HCT116 (cell line): ENCODE results near the gene CERKL. TPM values are rescaled to one million over a fixed set of nuclear protein-coding genes. Genes with fewer than 3 reads are reported as not detected.

Experiments
- ATAC-seq: fragments of 200-7000 bp; cut with Tn5 transposase; 2 replicates; pipeline ENCODE4 v1.9.1; 2020; ENCODE audit warnings: mild to moderate bottlenecking, moderate library complexity
- BruUV-seq: library from RNA; stranded (reverse); fragments of 400-500 nt; replicated peaks from 2 replicates; lab custom pipeline; 2021; lab: Mats Ljungman, UMichigan
- CTCF ChIA-PET: fragments of 300-600 bp; sonication (Branson Sonifier 250); formaldehyde crosslinking; loops from one replicate; lab custom pipeline; 2021; ENCODE audit warnings: antibody characterized with exemption; lab: Charles Lee
- POLR2A ChIA-PET: fragments of 300-600, 350-600 bp; sonication (Branson Sonifier 250); formaldehyde crosslinking; loops from one replicate; lab custom pipeline; 2021; ENCODE audit warnings: antibody characterized with exemption; lab: Charles Lee
- RAD21 ChIA-PET, 2 experiments: fragments of 300-600 bp; sonication (Branson Sonifier 250); formaldehyde crosslinking; loops; one replicate each; lab custom pipeline; 2023; ENCODE audit warnings: low total read pairs in 2 of 2; ENCODE audit not compliant: uncharacterized antibody in 2 of 2, unreplicated experiment in 2 of 2, low non-redundant PET in 1 of 2; lab: Charles Lee
- DNase-seq: peaks from one replicate; pipeline ENCODE4 v3.0.0-alpha.2; 2010; ENCODE audit warnings: low read depth, low spot score
- H2AFZ ChIP-seq: fragments of 200-600 bp; shearing (Covaris generic), sonication (generic); 2 replicates; pipeline ENCODE4 v1.6.1; 2017; ENCODE audit warnings: low read depth, mixed run types, mixed read lengths, antibody characterized with exemption, low read length; ENCODE audit not compliant: poor library complexity, severe bottlenecking
- H3K27ac ChIP-seq: 2 replicates; pipeline ENCODE4 v1.5.1; 2012; ENCODE audit warnings: low read depth, low read length
- H3K27me3 ChIP-seq: fragments of 200-600 bp; sonication (generic); 2 replicates; pipeline ENCODE4 v1.6.1; 2016; ENCODE audit warnings: mixed run types, low read length, mixed read lengths; ENCODE audit not compliant: insufficient read depth
- H3K36me3 ChIP-seq, 2 experiments: fragments of 200-500 bp in 1 of 2; fragments of 200-600 bp in 1 of 2; sonication (Bioruptor generic) in 1 of 2; sonication (generic) in 1 of 2; 2 replicates each; pipeline versions ENCODE4 v1.5.1 to v1.6.1; 2014 to 2016; ENCODE audit warnings: low read length in 2 of 2, inconsistent platforms in 1 of 2, mixed read lengths in 1 of 2, mixed run types in 1 of 2; ENCODE audit not compliant: insufficient read depth in 2 of 2, control insufficient read depth in 1 of 2
- H3K4me1 ChIP-seq, 2 experiments: fragments of 200-600 bp in 1 of 2; sonication (generic) in 1 of 2; 2 replicates each; pipeline versions ENCODE4 v1.5.1 to v1.6.1; 2012 to 2017; ENCODE audit warnings: low read length in 2 of 2, inconsistent platforms in 1 of 2, mild to moderate bottlenecking in 1 of 2, mixed read lengths in 1 of 2, mixed run types in 1 of 2, moderate library complexity in 1 of 2; ENCODE audit not compliant: insufficient read depth in 2 of 2, control insufficient read depth in 1 of 2
- H3K4me2 ChIP-seq: fragments of 200-600 bp; sonication (generic); 2 replicates; pipeline ENCODE4 v1.6.1; 2017; ENCODE audit warnings: mixed run types, low read length, mixed read lengths
- H3K4me3 ChIP-seq, 2 experiments: fragments of 200-600 bp in 1 of 2; sonication (generic) in 1 of 2; replicated peaks in 1 of 2; 2 replicates each; pipeline ENCODE4 v1.5.1; 2011 to 2016; ENCODE audit warnings: low read length in 2 of 2, control low read depth in 1 of 2, low read depth in 1 of 2, mild to moderate bottlenecking in 1 of 2, mixed read lengths in 1 of 2, mixed run types in 1 of 2
- H3K79me2 ChIP-seq: fragments of 200-600 bp; sonication (generic); 2 replicates; pipeline ENCODE4 v1.6.1; 2017; ENCODE audit warnings: mild to moderate bottlenecking, mixed run types, low read length, moderate library complexity, mixed read lengths; ENCODE audit not compliant: insufficient read depth
- H3K9ac ChIP-seq: fragments of 200-600 bp; sonication (generic); 2 replicates; pipeline ENCODE4 v1.6.1; 2016; ENCODE audit warnings: low read length, mixed read lengths
- H3K9me2 ChIP-seq: fragments of 200-600 bp; sonication (generic), shearing (Covaris generic); 2 replicates; pipeline ENCODE4 v1.6.1; 2017; ENCODE audit warnings: mixed run types, mild to moderate bottlenecking, moderate library complexity; ENCODE audit not compliant: insufficient read depth
- H3K9me3 ChIP-seq, 2 experiments: fragments of 200-500 bp in 1 of 2; fragments of 200-600 bp in 1 of 2; sonication (Bioruptor generic) in 1 of 2; sonication (generic) in 1 of 2; 2 replicates each; pipeline ENCODE4 v1.6.1; 2014 to 2017; ENCODE audit warnings: low read length in 2 of 2, mixed read lengths in 2 of 2, inconsistent platforms in 1 of 2, low read depth in 1 of 2, mild to moderate bottlenecking in 1 of 2, mixed run types in 1 of 2, moderate library complexity in 1 of 2; ENCODE audit not compliant: control insufficient read depth in 1 of 2, insufficient read depth in 1 of 2
- H4K20me1 ChIP-seq: fragments of 200-600 bp; sonication (generic), shearing (Covaris generic); 2 replicates; pipeline ENCODE4 v1.6.1; 2017; ENCODE audit warnings: mixed run types, mild to moderate bottlenecking, moderate library complexity; ENCODE audit not compliant: insufficient read depth
- ATF3 ChIP-seq: IDR thresholded peaks from 2 replicates; pipeline ENCODE4 v1.6.1; 2012
- CBX3 ChIP-seq: IDR thresholded peaks from 2 replicates; pipeline ENCODE4 v1.6.1; 2012; ENCODE audit warnings: low read depth
- CEBPB ChIP-seq: IDR thresholded peaks from 2 replicates; pipeline ENCODE4 v1.6.1; 2012; ENCODE audit warnings: low read depth
- EGR1 ChIP-seq: IDR thresholded peaks from 2 replicates; pipeline ENCODE4 v1.6.1; 2012; ENCODE audit warnings: low read depth
- ELF1 ChIP-seq: IDR thresholded peaks from 2 replicates; pipeline ENCODE4 v1.6.1; 2012; ENCODE audit warnings: low read depth, borderline replicate concordance
- EZH2 ChIP-seq: fragments of 200-600 bp; sonication (generic); IDR thresholded peaks from 2 replicates; pipeline ENCODE4 v1.6.1; 2017; ENCODE audit warnings: antibody characterized with exemption, mixed run types
- EZH2phosphoT487 ChIP-seq: fragments of 200-600 bp; IDR thresholded peaks from 2 replicates; pipeline ENCODE4 v1.6.1; 2018; ENCODE audit warnings: antibody characterized with exemption, borderline replicate concordance
- FOSL1 ChIP-seq: IDR thresholded peaks from 2 replicates; pipeline ENCODE4 v1.6.1; 2012; ENCODE audit warnings: low read depth
- JUND ChIP-seq: IDR thresholded peaks from 2 replicates; pipeline ENCODE4 v1.6.1; 2012
- POLR2A ChIP-seq: IDR thresholded peaks from 2 replicates; pipeline ENCODE4 v1.7.0; 2011; ENCODE audit warnings: borderline replicate concordance; ENCODE audit not compliant: insufficient read depth, insufficient read length; ENCODE audit errors: extremely low read depth
- RAD21 ChIP-seq: IDR thresholded peaks from 2 replicates; pipeline ENCODE4 v1.6.1; 2012; ENCODE audit warnings: low read depth, mild to moderate bottlenecking
- REST ChIP-seq: IDR thresholded peaks from 2 replicates; pipeline ENCODE4 v1.6.1; 2012; ENCODE audit warnings: low read depth
- SIN3A ChIP-seq: IDR thresholded peaks from 2 replicates; pipeline ENCODE4 v1.6.1; 2012; ENCODE audit warnings: low read depth
- SRF ChIP-seq: IDR thresholded peaks from 2 replicates; pipeline ENCODE4 v1.6.1; 2012; ENCODE audit warnings: low read depth
- TCF7L2 ChIP-seq: IDR thresholded peaks from 2 replicates; pipeline ENCODE4 v1.7.0; 2011; ENCODE audit warnings: borderline replicate concordance, inconsistent platforms; ENCODE audit not compliant: insufficient read depth, insufficient read length; ENCODE audit errors: extremely low read depth
- YY1 ChIP-seq: IDR thresholded peaks from 2 replicates; pipeline ENCODE4 v1.6.1; 2011; ENCODE audit warnings: low read length, low read depth, moderate library complexity, mild to moderate bottlenecking; ENCODE audit not compliant: insufficient replicate concordance; ENCODE audit errors: extremely low read depth
- ZFX ChIP-seq: fragments of 450-650 bp; IDR thresholded peaks from 2 replicates; pipeline ENCODE4 v1.6.1; 2017
- ZNF274 ChIP-seq: fragments of 200-500 bp; sonication (Bioruptor generic); IDR thresholded peaks from 2 replicates; pipeline ENCODE4 v1.6.1; 2014; ENCODE audit warnings: mild to moderate bottlenecking, low read depth, low read length, inconsistent platforms
- intact Hi-C: fragments of 100-400 bp; cut with micrococcal nuclease; formaldehyde crosslinking; loops from 2 replicates; pipeline ENCODE4 v1.10.0; 2022
- total RNA-seq: library from RNA; stranded (reverse); gene quantifications from one replicate; pipeline ENCODE4 v1.2.1, GENCODE V29; 2021; ENCODE audit not compliant: unreplicated experiment
- TF ChIP-seq, protein P1 (sequence below): IDR thresholded peaks from 2 replicates; pipeline ENCODE4 v1.6.1; 2012
- TF ChIP-seq, protein P2 (sequence below): IDR thresholded peaks from 2 replicates; pipeline ENCODE4 v1.6.1; 2011; ENCODE audit warnings: mild to moderate bottlenecking, low read length, moderate library complexity; ENCODE audit not compliant: insufficient replicate concordance; ENCODE audit errors: extremely low read depth

The CERKL gene
- total RNA-seq, 1 experiment from 2014 or later: 0.66 TPM

- no peak for ATAC-seq
- H4K20me1 ChIP-seq: no peaks in the 10 kb centered on the region
- no peak overlapping the region for H3K4me2 ChIP-seq
- intact Hi-C loops: no loop called here
- H3K27me3 ChIP-seq: peaks cover 14% of the 10 kb centered on the region; the same call in 1 of the 2 replicates
- DNase-seq: no peak
- no peaks in the 10 kb centered on the region for H3K36me3 ChIP-seq
- TF ChIP-seq FOSL1 (no peak), ZNF274 (no peak), ZFX (no peak), JUND (no peak), ELF1 (no peak), YY1 (no peak), RAD21 (no peak), EZH2phosphoT487 (no peak), EZH2 (no peak), POLR2A (no peak), EGR1 (no peak), SIN3A (no peak), CEBPB (no peak), TCF7L2 (no peak), REST (no peak), CBX3 (no peak), ATF3 (no peak), SRF (no peak)
- TF ChIP-seq, protein P1, sequence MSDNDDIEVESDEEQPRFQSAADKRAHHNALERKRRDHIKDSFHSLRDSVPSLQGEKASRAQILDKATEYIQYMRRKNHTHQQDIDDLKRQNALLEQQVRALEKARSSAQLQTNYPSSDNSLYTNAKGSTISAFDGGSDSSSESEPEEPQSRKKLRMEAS: no peak
- TF ChIP-seq, protein P2, sequence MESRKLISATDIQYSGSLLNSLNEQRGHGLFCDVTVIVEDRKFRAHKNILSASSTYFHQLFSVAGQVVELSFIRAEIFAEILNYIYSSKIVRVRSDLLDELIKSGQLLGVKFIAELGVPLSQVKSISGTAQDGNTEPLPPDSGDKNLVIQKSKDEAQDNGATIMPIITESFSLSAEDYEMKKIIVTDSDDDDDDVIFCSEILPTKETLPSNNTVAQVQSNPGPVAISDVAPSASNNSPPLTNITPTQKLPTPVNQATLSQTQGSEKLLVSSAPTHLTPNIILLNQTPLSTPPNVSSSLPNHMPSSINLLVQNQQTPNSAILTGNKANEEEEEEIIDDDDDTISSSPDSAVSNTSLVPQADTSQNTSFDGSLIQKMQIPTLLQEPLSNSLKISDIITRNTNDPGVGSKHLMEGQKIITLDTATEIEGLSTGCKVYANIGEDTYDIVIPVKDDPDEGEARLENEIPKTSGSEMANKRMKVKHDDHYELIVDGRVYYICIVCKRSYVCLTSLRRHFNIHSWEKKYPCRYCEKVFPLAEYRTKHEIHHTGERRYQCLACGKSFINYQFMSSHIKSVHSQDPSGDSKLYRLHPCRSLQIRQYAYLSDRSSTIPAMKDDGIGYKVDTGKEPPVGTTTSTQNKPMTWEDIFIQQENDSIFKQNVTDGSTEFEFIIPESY: no peak
- POLR2A ChIA-PET: no interaction called here
- no peaks in the 10 kb centered on the region for H3K9me2 ChIP-seq
- no peak overlapping the region for H2AFZ ChIP-seq
- H3K27ac ChIP-seq: no peak overlapping the region
- H3K4me1 ChIP-seq: peaks cover 0 to 10% of the 10 kb centered on the region in 2 experiments; a peak in 2 of 4 replicates
- H3K79me2 ChIP-seq: no peaks in the 10 kb centered on the region
- RAD21 ChIA-PET: no interaction called here
- CTCF ChIA-PET: no interaction called here
- no peaks in the 10 kb centered on the region for H3K9me3 ChIP-seq
- BruUV-seq: no TSS peak
- no peak overlapping the region for H3K9ac ChIP-seq
- no peak overlapping the region for H3K4me3 ChIP-seq
Measured at GRCh38 chr2:181682026-181682789, 25.3 kb upstream of the CERKL start.
